ENCODE results near the gene VEGFA.

The VEGFA gene

DNA sequence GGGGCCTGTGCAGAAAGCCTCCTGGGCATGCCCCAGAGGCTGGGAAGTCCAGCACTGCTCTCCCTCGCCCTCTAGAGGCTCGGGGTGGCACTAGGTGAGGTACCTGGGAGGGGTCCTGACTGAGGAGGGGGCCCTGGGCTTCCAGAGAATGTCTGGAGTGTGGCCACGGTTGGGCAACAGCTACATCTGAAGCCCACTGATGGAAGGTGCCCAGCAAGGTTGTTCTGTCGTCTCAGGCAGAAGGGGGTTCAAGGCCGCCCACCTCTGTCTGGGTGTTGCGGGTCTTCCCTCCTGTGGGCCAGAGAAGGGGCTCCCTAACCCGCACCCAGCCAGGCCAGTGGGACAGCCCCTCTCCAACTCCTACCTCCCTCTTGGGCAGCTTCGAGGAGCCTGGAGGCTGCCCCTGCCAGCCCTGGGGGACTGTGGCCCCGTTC is 11.4 kb upstream of the VEGFA start:
- H3K4me3 ChIP-seq (IDR thresholded peaks at IDR 0.05; ENCODE audit: insufficient read depth, low read depth, low read length) = no peak overlapping the region
- peaks cover 19% of the 10 kb centered on the region for H3K4me1 ChIP-seq (ENCODE audit: low read depth, poor library complexity, severe bottlenecking)
- no peaks in the 10 kb centered on the region for H3K27me3 ChIP-seq (ENCODE audit: insufficient read depth, low read depth)
- no peak overlapping the region for H2AFZ ChIP-seq (ENCODE audit: low read depth)
- TF ChIP-seq CTCF (conservative IDR thresholded peaks at IDR 0.05; ENCODE audit: low read depth, low read length) = peak; percentile 80
- H3K79me2 ChIP-seq (ENCODE audit: insufficient read depth, low read depth) = no peaks in the 10 kb centered on the region
- no peak overlapping the region for H3K9ac ChIP-seq
- H3K36me3 ChIP-seq (ENCODE audit: insufficient read depth) = no peaks in the 10 kb centered on the region
- H3K4me2 ChIP-seq = no peak overlapping the region
- no peaks in the 10 kb centered on the region for H4K20me1 ChIP-seq (ENCODE audit: insufficient read depth)
- no peak overlapping the region for H3K27ac ChIP-seq

GRCh38 chr6:43759136-43759906 is 10.7 kb upstream of the VEGFA start:
- Histone ChIP-seq H3K9ac (no peak overlapping the region), H3K36me3 (ENCODE audit: insufficient read depth) (no peaks in the 10 kb centered on the region), H4K20me1 (ENCODE audit: insufficient read depth) (no peaks in the 10 kb centered on the region), H2AFZ (ENCODE audit: low read depth) (no peak overlapping the region), H3K4me2 (no peak overlapping the region), H3K79me2 (ENCODE audit: insufficient read depth, low read depth) (no peaks in the 10 kb centered on the region), H3K27ac (no peak overlapping the region), H3K4me1 (ENCODE audit: low read depth, poor library complexity, severe bottlenecking) (peaks cover 19% of the 10 kb centered on the region), H3K4me3 (IDR thresholded peaks at IDR 0.05; ENCODE audit: insufficient read depth, low read depth, low read length) (no peak overlapping the region), H3K27me3 (ENCODE audit: insufficient read depth, low read depth) (no peaks in the 10 kb centered on the region)
- TF ChIP-seq CTCF (conservative IDR thresholded peaks at IDR 0.05; ENCODE audit: low read depth, low read length) = no peak

DNA sequence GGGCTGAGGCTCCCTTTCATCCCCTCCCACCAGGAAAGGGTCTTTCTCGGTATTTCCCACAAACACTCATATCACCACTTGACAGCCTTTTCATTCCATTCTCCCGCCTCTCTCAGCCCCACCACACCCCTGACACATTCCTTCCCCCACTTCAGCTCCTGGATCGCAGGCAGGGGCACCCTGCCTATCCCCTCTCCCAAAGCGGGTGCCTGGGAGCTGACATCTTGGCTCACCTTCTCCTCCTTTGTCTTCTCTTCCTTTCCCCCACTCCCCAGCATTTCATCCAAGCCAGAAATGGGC is 10.2 kb upstream of the VEGFA start:
- H3K79me2 ChIP-seq (ENCODE audit: insufficient read depth, low read depth) = no peaks in the 10 kb centered on the region
- no peak overlapping the region for H3K4me2 ChIP-seq
- no peak overlapping the region for H2AFZ ChIP-seq (ENCODE audit: low read depth)
- H3K36me3 ChIP-seq (ENCODE audit: insufficient read depth) = no peaks in the 10 kb centered on the region
- H4K20me1 ChIP-seq (ENCODE audit: insufficient read depth) = no peaks in the 10 kb centered on the region
- H3K4me1 ChIP-seq (ENCODE audit: low read depth, poor library complexity, severe bottlenecking) = peaks cover 19% of the 10 kb centered on the region
- TF ChIP-seq CTCF (conservative IDR thresholded peaks at IDR 0.05; ENCODE audit: low read depth, low read length) = no peak
- no peaks in the 10 kb centered on the region for H3K27me3 ChIP-seq (ENCODE audit: insufficient read depth, low read depth)
- H3K9ac ChIP-seq = no peak overlapping the region
- no peak overlapping the region for H3K27ac ChIP-seq
- no peak overlapping the region for H3K4me3 ChIP-seq (IDR thresholded peaks at IDR 0.05; ENCODE audit: insufficient read depth, low read depth, low read length)

GRCh38 chr6:43760210-43761168 is 9.5 kb upstream of the VEGFA start:
- H2AFZ ChIP-seq (ENCODE audit: low read depth) = no peak overlapping the region
- H3K79me2 ChIP-seq (ENCODE audit: insufficient read depth, low read depth) = no peaks in the 10 kb centered on the region
- H3K4me3 ChIP-seq (IDR thresholded peaks at IDR 0.05; ENCODE audit: insufficient read depth, low read depth, low read length) = no peak overlapping the region
- H3K4me2 ChIP-seq = no peak overlapping the region
- H3K36me3 ChIP-seq (ENCODE audit: insufficient read depth) = no peaks in the 10 kb centered on the region
- TF ChIP-seq CTCF (conservative IDR thresholded peaks at IDR 0.05; ENCODE audit: low read depth, low read length) = no peak
- no peak overlapping the region for H3K9ac ChIP-seq
- no peak overlapping the region for H3K27ac ChIP-seq
- no peaks in the 10 kb centered on the region for H4K20me1 ChIP-seq (ENCODE audit: insufficient read depth)
- H3K27me3 ChIP-seq (ENCODE audit: insufficient read depth, low read depth) = no peaks in the 10 kb centered on the region
- H3K4me1 ChIP-seq (ENCODE audit: low read depth, poor library complexity, severe bottlenecking) = peaks cover 19% of the 10 kb centered on the region
